Glutamatergic neuron (in vitro differentiated cells): ENCODE measurements around the gene SEMA3F. TPM values are rescaled to one million over a fixed set of nuclear protein-coding genes. Genes with fewer than 3 reads are reported as not detected.

ENCODE experiments used
- DNase-seq: peaks from one replicate; pipeline ENCODE4 v3.0.0; 2022
- H3K27ac Mint-ChIP-seq: one replicate; pipeline ENCODE4 v1.8.0; 2020; ENCODE audit warnings: mild to moderate bottlenecking, mixed read lengths, inconsistent platforms; ENCODE audit not compliant: unreplicated experiment
- H3K27me3 Mint-ChIP-seq: one replicate; pipeline ENCODE4 v1.8.0; 2020; ENCODE audit warnings: mild to moderate bottlenecking, moderate library complexity, mixed read lengths, inconsistent platforms; ENCODE audit not compliant: unreplicated experiment
- H3K36me3 Mint-ChIP-seq: one replicate; pipeline ENCODE4 v1.8.0; 2020; ENCODE audit warnings: mild to moderate bottlenecking, mixed read lengths, inconsistent platforms; ENCODE audit not compliant: unreplicated experiment
- H3K4me1 Mint-ChIP-seq: one replicate; pipeline ENCODE4 v1.8.0; 2020; ENCODE audit warnings: mild to moderate bottlenecking, low read depth, mixed read lengths, inconsistent platforms; ENCODE audit not compliant: unreplicated experiment
- H3K4me3 Mint-ChIP-seq: one replicate; pipeline ENCODE4 v1.8.0; 2020; ENCODE audit warnings: mild to moderate bottlenecking, mixed read lengths, inconsistent platforms; ENCODE audit not compliant: unreplicated experiment
- H3K9me3 Mint-ChIP-seq: one replicate; pipeline ENCODE4 v1.8.0; 2020; ENCODE audit warnings: mild to moderate bottlenecking, moderate library complexity, mixed read lengths, inconsistent platforms; ENCODE audit not compliant: unreplicated experiment
- total RNA-seq: library from RNA; stranded (reverse); fragmentation: NEBNext Ultra II Directional; extraction: Animal tissue kit (Norgen Biotek cat#: 25700); gene quantifications from one replicate; pipeline ENCODE4 v1.2.1, GENCODE V29; 2021; ENCODE audit not compliant: unreplicated experiment
- TF ChIP-seq, protein P1 (sequence below): fragments of 200-600 bp; sonication (generic); IDR thresholded peaks from one replicate; pipeline ENCODE4 v1.5.0; 2021; ENCODE audit not compliant: partially characterized antibody, unreplicated experiment

SEMA3F gene
- total RNA-seq, 1 donor from 2014 or later, result 41.2 TPM

DNA sequence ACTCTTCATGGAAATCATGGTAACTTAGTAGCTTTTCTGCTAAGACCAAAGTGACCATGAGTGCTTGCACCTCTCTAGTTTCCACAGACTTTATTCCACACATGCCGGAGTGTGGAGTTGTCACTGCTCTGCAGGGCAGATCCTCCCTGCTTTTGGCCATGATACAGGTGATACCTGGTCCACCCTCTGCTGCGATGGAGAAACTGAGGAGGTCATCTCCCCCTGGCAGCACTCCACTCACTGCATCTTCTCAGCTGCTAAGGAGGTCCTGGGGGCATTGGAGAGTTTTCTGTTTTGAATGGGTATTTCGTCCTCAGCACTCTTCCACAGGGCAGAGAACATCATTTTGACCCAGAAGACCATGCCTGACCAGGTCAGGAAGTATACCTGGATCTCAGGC lies 35.3 kb upstream of the SEMA3F start:
- H3K36me3 Mint-ChIP-seq, result peaks cover 6% of the 10 kb centered on the region
- H3K4me1 Mint-ChIP-seq, result peaks cover 14% of the 10 kb centered on the region
- no peak for DNase-seq
- TF ChIP-seq, protein P1, sequence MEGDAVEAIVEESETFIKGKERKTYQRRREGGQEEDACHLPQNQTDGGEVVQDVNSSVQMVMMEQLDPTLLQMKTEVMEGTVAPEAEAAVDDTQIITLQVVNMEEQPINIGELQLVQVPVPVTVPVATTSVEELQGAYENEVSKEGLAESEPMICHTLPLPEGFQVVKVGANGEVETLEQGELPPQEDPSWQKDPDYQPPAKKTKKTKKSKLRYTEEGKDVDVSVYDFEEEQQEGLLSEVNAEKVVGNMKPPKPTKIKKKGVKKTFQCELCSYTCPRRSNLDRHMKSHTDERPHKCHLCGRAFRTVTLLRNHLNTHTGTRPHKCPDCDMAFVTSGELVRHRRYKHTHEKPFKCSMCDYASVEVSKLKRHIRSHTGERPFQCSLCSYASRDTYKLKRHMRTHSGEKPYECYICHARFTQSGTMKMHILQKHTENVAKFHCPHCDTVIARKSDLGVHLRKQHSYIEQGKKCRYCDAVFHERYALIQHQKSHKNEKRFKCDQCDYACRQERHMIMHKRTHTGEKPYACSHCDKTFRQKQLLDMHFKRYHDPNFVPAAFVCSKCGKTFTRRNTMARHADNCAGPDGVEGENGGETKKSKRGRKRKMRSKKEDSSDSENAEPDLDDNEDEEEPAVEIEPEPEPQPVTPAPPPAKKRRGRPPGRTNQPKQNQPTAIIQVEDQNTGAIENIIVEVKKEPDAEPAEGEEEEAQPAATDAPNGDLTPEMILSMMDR, result no peak
- no peak overlapping the region for H3K27ac Mint-ChIP-seq
- no peak overlapping the region for H3K4me3 Mint-ChIP-seq
- H3K9me3 Mint-ChIP-seq, result peaks cover 13% of the 10 kb centered on the region
- H3K27me3 Mint-ChIP-seq, result peaks cover 12% of the 10 kb centered on the region

DNA sequence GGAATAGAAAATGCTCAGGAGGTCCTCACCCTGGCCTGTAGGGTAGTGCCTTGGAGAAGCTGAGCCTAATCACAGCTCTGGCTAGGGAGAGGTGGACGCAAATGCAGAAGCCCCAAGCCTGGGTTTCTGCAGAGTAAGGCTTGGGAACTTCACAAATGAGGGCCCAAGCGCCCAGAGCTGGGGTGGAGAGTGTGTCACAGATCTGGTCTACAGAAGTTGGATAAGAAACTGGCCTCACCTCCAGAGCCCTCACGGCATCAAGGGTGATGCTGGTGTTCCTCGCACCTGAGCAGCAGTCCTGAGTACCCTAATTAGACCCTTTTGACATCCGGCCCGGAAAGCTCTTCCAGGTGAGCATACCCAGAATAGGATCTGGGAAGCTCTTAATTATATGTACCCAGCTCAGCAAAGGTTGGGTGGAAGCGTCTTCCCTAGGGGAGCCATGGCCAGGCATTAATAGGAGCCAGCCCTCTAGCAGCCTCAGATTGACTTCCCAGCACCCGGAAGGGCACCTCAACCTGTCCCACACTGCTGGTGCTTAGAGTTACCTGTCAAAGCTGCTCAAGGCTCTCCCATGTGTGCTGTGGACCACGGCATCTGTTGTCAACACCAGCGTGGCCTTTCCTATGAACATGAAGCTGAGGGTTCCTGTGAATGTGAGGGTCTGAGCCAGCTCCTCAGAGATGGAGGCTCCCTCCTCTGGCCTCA lies 34.6 kb upstream of the SEMA3F start:
- H3K9me3 Mint-ChIP-seq, result peaks cover 13% of the 10 kb centered on the region
- TF ChIP-seq, protein P1, result no peak
- DNase-seq, result no peak
- peaks cover 12% of the 10 kb centered on the region for H3K27me3 Mint-ChIP-seq
- no peak overlapping the region for H3K4me3 Mint-ChIP-seq
- H3K4me1 Mint-ChIP-seq, result peaks cover 14% of the 10 kb centered on the region
- peaks cover 2% of the 10 kb centered on the region for H3K36me3 Mint-ChIP-seq
- H3K27ac Mint-ChIP-seq, result peak overlapping the region; percentile 72

DNA sequence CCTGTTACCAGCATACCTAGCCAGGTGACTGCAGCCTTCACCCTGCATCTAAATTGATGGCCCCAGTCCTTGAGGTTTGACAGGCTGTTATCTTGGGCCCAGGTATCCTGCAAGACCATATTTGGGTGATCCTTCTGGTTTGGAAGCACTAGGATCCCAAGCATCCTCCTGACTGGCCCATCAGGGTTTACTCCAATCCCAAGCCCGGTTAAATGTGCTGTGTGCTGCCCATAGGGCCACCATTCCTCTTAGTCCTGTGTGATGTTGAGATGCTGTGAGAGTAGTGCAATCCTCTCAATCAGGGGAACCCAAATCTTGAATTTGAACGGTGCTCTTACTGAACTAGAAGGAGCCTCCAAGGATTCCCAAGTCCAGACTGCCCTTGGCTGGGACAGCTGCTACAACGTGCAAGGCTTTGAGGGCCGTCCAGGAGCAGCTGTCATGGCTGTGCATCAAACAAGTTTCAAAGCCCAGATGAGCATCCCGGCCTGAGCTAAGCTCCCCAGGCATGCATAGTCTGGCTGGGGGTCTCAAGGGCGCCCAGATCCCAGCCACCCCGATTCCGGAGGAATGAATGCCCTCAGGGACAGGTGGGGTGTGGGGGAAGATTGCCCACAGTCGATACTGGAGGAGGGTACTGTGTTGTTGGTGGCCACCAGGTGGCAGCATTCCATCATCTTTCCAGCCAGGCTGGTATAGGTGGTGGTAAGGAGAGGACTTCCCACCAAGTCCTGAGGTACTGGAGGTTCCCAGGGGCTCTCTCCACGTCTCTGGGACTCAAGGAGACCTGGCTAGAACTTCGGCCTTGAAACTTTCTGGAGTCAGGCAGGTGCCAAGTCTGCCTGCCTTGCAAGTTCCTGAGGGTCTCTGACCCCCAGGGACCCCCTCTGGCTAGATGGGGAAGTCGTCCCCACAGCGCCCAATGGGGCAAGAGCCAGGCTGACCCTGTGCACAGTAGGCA lies 33.8 kb upstream of the SEMA3F start:
- Mint-ChIP-seq H3K4me1 (peaks cover 19% of the 10 kb centered on the region), H3K4me3 (no peak overlapping the region), H3K27me3 (peaks cover 12% of the 10 kb centered on the region), H3K27ac (peak overlapping the region; percentile 72), H3K36me3 (no peaks in the 10 kb centered on the region), H3K9me3 (peaks cover 11% of the 10 kb centered on the region)
- TF ChIP-seq, protein P1, result peak; percentile 91
- peak; percentile 83 for DNase-seq

DNA sequence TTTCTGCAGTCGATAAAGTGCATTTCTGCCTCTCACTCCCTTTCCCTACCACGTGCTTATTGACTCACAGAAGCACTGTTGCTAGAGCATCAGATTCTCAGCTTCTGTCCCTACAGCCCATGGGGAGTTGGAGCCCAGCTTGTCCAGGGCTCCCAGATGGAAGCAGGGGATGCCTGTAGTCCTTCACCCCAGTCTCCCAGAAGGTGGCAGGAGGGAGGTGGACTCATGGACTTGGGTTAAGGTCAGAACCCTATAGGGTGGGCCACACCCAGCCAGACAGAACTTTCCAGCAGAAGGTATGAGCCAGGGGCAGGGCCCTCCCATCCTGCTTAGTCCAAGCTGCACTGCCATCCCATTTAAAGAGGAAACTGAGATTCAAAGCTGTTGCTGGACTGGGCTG lies 33.1 kb upstream of the SEMA3F start:
- DNase-seq, result no peak
- Mint-ChIP-seq H3K9me3 (peaks cover 9% of the 10 kb centered on the region), H3K4me3 (no peak overlapping the region), H3K27me3 (peaks cover 9% of the 10 kb centered on the region), H3K36me3 (no peaks in the 10 kb centered on the region), H3K4me1 (peaks cover 21% of the 10 kb centered on the region), H3K27ac (no peak overlapping the region)
- TF ChIP-seq, protein P1, result no peak
